GM21390 (cell line): Measurements from ENCODE around the gene IDI1.
"Not testable (repeated sequence)": the region's sequence is repeated elsewhere in the genome, so short reads cannot be mapped to it uniquely, and the experiment has no call there.

Experiments
- ATAC-seq: cut with Tn5 transposase; IDR thresholded peaks from one replicate; pipeline ENCODE4 v1.9.1; 2021; ENCODE audit not compliant: unreplicated experiment

The IDI1 gene

DNA sequence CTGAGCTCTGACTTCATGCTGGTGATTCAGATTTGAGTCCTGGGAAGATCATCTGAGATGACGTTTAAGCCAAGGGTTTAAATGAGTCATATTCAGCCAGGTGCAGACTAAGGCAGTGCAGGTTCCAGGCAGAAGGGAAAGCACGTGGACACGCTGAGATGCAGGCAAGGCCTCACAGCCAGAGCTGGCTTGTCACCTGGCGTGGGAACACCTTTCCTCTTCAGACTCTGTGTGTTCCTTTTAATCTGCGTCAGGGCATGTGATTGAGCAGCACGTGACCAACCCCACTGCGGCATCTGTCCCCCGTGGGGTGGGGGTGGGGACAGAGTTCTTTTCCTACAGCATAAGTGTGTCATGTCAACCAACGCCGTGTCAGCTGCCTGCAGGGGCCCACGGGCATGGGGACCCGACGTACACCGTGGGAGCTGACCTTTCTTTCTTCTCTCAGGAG, 12.6 kb downstream of the IDI1 start:
- no peak for ATAC-seq

DNA sequence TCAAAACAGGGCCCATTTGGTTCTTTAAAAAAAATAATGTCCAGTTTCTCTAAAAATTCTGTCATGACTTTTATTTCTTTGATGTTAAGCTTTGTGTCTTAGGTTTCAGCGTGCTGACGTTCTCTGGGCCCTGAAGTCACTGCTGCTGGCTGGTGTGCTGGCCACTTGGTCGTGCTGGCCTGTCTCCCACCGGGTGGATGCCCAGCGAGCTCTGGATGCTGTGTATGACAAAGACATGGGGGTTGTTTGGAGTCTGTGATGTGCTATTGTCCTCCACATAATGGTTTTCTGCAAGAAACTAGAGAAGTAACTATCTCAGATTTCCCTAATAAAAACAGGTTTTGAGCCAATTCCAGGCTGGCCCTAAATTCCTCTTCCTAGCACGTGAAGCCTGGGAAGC, 13.7 kb downstream of the IDI1 start:
- no peak for ATAC-seq

DNA sequence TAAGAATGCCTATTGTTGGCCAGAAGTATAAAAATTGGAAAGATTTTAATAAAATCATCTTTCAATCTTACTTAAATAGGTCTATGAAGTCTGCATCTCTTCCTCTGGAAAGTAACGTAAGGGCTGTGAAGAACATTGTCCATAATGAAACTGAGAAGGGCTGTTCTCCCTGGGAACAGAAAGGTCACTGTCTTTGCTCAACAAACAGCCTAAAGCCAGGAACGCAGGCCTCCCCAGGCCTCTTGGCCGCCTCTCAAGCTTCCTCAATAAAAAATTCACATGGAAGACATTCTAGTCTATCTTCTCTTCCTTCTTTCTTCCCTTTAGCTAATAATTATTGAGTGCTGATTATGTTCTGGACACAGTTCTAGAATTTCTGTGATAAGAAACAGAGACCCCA, 14.2 kb downstream of the IDI1 start:
- ATAC-seq = no peak

DNA sequence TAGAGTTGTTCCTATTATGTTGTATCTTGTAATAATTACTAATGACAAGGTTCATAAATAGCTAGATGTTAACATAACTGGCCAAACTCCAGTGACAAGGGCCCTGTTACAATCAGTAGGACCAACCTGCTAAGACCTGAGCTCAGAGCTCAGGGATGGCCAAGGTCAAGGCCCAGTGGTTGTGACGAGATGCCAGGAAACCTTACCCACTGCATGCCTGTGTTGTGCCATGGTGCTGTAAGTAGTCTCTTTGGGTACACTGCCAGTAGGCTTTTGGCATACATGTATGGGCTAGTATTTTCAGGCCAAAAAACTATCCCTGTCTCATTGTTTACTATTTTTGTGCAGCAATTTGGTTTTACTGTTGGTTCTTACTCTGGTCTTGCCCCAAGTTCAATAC, 15.3 kb downstream of the IDI1 start:
- no peak for ATAC-seq

DNA sequence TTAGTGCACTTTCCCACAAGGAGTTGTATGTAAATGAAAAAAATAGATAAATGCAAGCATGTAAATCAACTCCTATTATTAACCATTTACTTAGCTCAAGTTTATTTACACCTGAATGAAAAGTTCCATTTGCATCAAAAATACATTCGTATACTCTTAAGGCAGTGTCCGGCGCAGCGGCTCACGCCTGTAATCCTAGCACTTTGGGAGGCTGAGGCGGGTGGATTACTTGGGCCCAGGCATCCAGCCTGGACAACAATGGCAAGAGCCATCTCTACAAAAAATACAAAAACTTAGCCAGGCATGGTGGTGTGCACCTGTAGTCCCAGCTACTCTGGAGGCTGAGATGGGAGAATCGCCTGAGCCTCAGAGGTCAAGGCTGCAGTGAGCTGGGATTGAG, 19.1 kb downstream of the IDI1 start:
- no peak for ATAC-seq

DNA sequence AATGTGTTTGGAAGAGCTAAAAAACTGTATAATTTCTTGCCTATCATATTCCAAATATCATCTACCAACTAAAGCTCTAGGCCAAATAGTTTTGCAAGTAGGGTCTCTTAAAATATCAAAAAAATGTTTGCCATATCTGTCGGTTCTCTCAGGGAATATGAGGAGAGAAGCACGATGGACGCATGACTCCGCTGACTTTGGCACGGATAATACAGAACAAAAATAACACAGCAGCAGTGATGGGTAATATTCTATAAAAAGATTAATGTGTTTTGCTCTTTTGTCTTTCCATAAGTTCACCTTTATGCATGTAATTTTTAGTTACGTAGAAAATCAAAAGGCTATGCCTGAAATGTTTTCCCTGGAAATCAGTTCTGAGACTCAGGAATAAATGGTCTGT, 22.3 kb downstream of the IDI1 start:
- ATAC-seq = no peak

DNA sequence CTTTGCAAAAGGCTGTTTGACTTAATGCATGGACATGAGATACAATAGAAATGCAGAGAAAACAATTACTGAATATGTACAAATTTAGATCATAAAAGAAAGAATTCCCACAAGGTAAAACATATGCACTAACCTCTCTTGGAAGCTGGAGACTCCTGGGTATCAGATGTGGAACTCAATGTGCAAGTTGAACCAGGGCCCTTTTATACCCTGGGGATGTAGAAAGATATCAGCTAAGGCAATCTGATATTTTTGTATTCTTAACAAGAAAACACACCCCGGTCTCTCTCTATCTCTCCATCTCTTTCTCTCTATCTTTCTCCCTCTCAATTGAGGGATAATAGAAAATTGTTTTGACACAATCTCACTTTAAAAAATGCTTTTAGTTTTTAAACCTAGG, 23.2 kb downstream of the IDI1 start, which contains the start of gene IDI2:
Gene IDI2 (minus strand): TSS at position 177 of the 400 bp plus-strand sequence. CDS start 1,136 bp downstream, outside the sequence.
- ATAC-seq = no peak

DNA sequence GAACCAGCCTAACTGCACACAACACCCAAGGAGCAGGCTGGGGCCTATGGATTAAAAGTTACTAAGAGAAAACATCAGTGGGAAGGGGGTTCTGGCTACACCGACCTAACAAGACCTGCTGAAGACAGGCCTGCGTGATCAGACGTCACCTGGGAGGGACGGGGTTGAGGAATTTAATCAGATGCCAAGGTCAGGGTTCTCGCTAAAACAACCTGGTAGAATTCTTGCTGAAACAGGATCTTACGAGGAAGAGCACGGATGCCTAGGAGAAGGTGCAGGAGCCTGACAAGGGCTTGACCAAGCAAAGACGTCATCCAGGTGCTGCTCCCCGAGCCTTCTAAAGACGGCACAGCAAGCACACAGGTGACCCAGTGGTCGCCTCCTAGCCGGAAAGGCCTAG, 24.8 kb downstream of the IDI1 start:
- no peak for ATAC-seq

DNA sequence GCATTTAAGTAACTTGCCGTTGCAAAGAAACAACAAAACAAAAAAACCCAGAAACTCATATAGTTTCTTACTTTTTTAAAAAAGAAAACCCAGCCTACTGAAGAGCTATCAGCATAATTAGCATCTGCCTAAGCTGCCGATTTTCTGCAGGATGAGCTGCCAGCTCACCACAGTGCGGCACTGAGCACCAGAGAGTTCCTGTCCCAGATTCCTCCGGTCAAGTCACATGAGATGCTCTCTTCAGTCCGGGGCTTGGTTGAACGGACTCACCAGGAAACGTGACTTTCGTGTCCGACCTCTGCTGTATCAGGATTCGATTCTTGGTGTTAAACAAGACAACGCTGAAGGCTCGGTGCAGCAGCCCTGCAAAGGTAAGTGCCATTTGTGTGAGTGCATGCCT, 26.5 kb downstream of the IDI1 start:
- ATAC-seq = no peak

DNA sequence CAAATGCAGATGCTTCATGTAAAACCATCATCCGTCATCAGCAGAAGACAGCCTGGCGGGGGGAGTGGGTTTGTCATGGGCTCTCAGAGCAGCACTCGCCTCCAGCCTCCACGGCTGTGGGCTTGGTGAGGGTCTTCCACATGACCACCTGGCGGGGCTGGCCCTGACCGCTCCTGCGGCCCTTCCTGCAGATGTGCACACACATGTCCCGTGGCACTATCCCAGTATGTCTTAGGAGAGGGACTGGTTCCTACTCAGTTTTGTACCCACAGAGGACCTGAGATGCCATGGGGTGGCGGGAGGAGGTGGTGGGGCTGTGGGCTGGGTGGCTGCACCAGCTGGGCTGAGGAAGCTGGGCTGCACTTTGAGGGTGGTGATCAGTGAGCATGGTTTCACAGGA, 28.0 kb downstream of the IDI1 start:
- ATAC-seq = no peak

DNA sequence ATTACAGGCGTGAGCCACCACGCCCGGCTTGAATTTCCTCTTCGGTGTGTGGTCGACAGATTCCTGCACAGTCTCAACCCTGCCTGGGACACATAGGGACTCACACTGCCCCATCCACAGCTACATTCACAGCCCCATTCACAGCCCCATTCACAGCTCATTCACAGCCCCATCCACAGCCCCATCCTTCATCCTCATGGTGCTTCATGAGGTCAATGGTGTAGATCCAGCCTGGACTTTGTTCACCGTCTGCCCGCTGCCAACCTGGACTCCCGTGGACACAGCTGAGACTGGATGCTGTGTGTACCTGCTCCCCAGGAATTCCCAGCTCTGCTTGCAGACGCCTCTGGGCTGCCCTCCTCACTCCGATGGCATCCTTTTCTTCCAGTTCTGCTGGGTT, 28.5 kb downstream of the IDI1 start:
- no peak for ATAC-seq

DNA sequence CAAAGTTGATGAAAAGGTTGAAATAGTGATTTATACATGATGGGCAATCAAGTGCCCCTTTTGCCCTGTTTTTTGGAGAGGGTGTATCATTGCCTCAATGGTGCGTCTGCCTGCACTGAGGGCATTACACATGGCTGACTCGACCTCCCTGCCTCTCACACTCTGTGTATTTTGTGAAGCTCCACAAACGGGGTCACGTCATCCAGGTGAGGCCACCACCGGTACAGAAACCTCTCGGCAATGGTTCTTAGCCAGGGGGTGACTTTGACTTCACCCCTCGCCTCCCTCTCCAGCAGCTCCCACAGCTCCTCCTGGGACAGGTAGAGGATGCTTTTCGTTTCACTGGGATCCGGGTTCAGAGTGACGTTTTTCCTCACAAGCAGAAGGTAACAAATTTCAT, 29.6 kb downstream of the IDI1 start:
- ATAC-seq = no peak

DNA sequence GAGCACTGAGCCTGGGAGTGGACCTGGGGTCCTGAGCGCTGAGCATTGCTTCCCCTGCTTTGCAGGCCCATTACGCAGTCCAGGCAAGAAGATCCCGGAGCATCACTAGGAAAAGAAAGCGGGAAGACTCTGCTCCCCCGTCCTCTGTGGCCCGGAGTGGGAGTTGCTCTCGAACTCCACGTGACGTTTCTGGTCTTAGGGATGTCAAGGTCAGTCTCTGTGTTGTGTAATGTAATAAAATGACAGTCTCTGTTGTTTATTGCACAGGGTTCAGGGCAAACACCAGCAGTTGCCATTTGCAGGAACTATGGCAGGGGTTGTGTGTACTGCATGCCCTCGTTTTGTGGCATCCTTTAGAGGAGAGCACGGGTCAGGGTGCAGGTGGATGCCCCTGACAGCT, 33.2 kb downstream of the IDI1 start:
- no peak for ATAC-seq

DNA sequence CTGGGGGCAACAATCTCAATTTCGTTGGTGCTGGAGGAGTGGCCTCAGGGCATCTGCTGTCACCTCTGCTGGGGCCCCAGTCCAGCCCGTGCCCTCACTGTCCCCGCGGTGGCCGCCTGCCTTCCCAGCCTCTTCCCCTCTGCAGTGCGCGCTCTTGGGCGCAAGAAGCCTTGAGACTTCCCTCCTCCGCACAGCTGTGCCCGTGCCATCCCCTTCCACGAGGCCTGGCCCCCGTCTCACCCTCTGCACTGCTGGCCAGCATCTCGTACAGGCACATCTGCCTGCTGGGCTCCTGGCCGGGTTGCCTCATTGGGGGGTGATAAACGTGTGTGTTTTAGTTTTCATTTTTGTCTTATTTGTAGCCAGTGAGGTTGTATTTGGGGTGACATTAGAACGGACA, 37.2 kb downstream of the IDI1 start:
- ATAC-seq = no peak

DNA sequence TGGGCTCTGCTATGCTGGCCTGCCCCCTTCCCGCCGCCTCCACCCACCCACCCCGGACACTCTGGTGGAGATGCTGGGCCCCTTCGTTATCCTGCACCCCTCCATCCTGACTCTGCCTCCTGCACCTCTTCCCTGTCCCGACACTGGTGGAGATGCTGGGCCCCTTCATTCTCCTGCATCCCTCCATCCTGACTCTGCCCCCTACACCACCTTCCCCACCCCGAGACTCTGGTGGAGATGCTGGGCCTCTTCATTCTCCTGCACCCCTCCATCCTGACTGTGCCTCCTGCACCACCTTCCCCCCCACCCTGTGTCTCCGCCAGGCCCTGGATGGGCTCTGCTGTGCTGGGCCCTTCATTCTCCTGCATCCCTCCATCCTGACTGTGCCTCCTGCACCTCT, 38.2 kb downstream of the IDI1 start:
- no peak for ATAC-seq

DNA sequence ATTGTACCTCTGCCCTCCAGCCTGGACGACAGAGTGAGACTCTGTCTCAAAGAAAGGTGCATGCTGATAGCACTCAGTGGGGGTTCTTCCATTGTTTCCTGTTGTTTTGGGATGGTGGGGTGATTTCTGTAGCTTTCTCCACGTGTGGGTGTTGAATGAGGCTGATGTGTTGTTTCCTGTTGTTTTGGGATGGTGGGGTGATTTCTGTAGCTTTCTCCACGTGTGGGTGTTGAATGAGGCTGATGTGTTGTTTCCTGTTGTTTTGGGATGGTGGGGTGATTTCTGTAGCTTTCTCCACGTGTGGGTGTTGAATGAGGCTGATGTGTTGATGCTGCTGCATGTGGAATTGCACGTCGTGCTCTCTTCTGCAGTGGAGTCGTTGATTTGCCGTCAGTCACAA, 39.0 kb downstream of the IDI1 start:
- ATAC-seq = not testable (repeated sequence)

DNA sequence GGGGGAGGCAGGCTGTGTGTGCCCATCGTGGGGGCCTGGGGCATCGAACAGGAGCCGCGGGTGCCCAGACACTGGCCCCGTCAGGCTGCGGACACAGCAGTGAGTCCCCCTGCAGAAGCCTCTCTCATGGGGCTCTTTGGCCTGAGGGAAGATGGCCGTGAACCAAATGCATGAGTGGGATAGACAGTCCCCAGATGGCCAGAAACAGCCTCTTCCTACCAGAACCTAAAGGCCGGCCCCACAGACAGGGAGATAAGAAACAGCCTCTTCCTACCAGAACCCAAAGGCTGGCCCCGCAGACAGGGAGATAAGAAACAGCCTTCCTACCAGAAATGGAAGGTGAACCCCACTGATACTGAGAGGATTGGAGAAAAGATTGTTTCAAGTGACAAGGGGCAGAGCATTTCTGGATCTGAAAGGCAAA, 39.8 kb downstream of the IDI1 start:
- ATAC-seq = no peak

DNA sequence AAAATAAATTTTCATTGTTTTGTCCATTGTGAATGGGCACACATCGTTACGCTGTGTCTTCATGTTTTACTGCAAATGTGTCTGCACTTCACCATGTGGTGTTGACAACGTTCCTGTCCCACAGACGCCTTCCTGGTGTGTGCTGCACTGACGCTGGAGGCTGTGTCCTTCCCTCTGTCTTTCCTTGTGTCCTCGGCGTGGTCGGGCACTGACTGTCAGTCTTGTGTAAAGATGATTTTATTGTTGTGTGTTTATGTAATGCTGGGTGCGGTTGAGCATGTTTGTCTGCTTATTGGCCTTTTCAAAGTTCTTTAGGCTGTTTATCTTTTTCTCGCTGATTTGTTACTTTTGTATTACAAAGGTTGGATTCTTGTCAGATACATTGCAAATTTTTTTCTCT, 41.3 kb downstream of the IDI1 start:
- no peak for ATAC-seq

DNA sequence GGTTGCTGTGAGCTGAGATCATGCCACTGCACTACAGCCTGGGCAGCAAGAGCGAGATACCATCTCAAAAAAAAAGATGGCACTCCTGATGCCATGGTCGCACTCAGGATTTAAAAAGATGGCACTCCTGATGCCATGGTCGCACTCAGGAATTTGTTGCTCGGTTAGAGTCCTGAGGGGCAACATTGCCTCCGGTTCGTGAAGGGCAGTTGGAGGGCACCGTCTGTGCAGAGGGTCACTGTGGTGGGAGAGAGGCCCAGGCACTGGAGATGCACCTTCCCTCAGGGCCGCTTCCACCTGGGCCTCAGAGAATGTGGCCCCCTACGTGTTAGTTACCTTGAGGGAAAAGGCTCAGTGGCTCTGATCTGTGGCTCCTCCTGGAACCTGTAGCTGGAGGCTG, 42.3 kb downstream of the IDI1 start:
- ATAC-seq = no peak

DNA sequence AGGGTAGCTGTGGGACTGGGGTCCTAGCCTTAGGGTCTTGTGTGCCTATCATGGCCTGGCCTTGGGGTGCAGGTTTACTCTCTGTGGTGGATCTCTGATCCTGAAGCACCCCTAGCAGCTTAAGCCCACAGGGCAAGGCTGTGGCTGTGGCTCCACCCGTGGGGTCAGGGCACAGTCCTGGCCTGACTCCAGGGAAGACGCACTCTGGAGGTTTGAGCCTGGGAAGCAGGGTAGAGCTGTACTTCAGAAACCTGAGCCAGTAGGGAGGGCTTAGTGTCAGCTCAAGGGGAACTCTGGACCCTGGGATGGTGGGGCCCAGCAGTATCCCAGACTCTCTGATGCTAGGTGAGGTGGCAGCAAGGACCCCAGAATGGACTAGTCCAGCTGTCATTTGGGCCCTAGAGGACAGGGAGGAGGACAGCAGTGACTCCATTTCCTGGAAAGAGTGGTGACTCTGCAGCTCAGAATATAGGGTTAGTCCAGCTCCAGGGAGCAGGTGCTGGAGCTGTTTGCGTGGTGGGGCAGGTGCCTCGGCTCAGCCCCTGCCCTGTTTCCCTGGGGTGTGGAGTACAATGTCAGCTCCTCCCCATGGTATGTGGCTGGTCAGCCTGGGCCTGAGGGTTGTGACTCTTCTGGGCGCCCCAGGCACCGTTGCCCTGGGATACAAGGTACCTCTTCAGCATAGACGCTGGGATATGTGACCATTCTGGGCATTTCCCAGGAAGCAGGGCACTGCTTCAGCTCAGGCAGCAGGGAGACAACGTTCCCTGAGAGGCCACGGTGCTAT, 44.8 kb downstream of the IDI1 start:
- no peak for ATAC-seq

DNA sequence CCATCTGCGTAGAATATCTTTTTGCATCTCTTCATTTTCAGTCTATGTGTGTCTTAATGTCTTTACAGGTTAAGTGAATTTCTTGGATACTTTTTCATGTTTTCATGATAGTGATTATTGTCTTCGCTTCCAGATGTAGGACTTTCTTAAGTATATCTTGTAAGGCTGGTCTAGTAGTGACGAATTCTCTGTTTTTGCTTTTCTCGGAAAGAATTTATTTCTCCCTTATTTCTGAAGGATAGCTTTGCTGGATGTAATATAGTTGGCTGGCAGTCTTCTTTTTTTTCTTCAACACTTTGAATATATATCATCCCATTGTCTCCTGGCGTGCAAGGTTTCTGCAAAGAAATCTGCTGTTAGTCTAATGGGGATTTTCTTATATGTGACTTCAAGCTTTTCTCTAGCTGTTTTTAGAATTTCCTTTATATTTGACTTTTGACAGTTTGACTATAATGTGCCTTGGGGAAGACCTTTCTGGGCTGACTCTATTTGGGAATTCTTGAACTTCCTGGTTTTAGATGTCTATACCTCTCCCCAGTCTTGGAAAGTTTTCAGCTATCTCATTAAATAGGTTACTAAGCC, 46.4 kb downstream of the IDI1 start:
- no peak for ATAC-seq

DNA sequence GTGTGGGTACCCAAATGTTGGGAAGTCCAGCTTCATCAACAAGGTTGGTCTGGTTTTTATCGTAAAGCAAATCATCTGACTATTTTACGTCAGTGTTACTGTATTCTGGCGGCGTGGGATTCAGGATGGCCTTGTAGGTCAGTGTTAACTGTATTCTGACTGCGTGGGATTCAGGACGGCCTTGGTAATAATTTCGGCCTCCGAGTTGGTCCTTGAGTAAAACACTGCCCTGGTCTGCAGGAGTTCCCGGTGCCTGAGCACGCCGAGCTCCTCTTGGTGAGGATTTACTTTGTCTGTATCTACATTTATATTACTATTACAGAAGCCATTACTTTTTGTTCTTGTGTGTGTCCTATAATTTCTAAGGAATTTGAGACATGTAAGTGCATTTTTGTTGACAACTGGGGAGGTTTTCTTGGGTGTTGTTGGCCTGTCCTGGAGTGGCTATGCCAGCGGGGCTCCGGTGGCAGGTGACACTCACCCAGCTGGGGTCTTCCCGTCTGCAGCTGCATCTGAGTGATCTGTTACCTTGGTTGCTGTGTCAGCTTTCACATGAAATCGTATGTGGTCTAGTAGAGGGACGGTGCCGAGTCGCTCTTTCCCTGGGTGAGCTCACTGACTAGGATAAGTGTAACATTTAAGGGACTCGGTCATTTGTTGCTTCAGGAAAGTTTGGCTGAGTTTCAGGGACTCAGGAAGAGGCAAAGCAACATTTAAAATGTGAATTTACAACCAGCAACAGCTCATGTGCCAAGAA, 51.5 kb downstream of the IDI1 start:
- ATAC-seq = no peak
